AG09309 (cell line): ENCODE data around the gene MIA.
"Not testable (repeated sequence)": the region's sequence is repeated elsewhere in the genome, so short reads cannot be mapped to it uniquely, and the experiment has no call there.

Experiments
- DNase-seq: peaks from one replicate; pipeline ENCODE4 v3.0.0-alpha.2; 2010; ENCODE audit warnings: low read depth
- H3K4me3 ChIP-seq: 2 replicates; pipeline ENCODE4 v1.5.1; 2011; ENCODE audit warnings: mild to moderate bottlenecking, low read depth, low read length, moderate library complexity; ENCODE audit not compliant: control insufficient read depth
- CTCF ChIP-seq: IDR thresholded peaks from 2 replicates; pipeline ENCODE4 v1.5.1; 2011; ENCODE audit warnings: mild to moderate bottlenecking, low read depth, low read length, inconsistent platforms; ENCODE audit not compliant: insufficient read depth, control insufficient read depth; ENCODE audit errors: missing control alignments

Gene MIA

GRCh38 chr19:40780582-40780981 is 5.3 kb downstream of the MIA start:
- DNase-seq = no peak
- no peak overlapping the region for H3K4me3 ChIP-seq
- TF ChIP-seq CTCF = no peak

GRCh38 chr19:40781140-40781539 is 5.8 kb downstream of the MIA start:
- TF ChIP-seq CTCF = no peak
- DNase-seq = no peak
- H3K4me3 ChIP-seq = no peak overlapping the region

- no peak for DNase-seq
- TF ChIP-seq CTCF = no peak
- no peak overlapping the region for H3K4me3 ChIP-seq
Observed at GRCh38 chr19:40783711-40784110, 8.4 kb downstream of the MIA start.

- H3K4me3 ChIP-seq, DNase-seq: not testable (repeated sequence)
Observed at GRCh38 chr19:40784146-40784545, 8.8 kb downstream of the MIA start.

- no peak for TF ChIP-seq CTCF
- DNase-seq = no peak
- no peak overlapping the region for H3K4me3 ChIP-seq
Observed at GRCh38 chr19:40785526-40785925, 10.2 kb downstream of the MIA start.

- no peak overlapping the region for H3K4me3 ChIP-seq
- DNase-seq = no peak
- no peak for TF ChIP-seq CTCF
Observed at GRCh38 chr19:40786060-40787037, 11.0 kb downstream of the MIA start.

- H3K4me3 ChIP-seq = no peak overlapping the region
- no peak for DNase-seq
- no peak for TF ChIP-seq CTCF
Observed at GRCh38 chr19:40791349-40791748, 16.0 kb downstream of the MIA start.
